GM23338 (cell line): ENCODE measurements around the gene CETN2. TPM values are rescaled to one million over a fixed set of nuclear protein-coding genes. Genes with fewer than 3 reads are reported as not detected.

ENCODE experiments used
- ATAC-seq: fragments of 200-7000 bp; cut with Tn5 transposase; 3 replicates; pipeline ENCODE4 v1.9.1; 2020
- DNase-seq: peaks from one replicate; pipeline ENCODE4 v3.0.0-alpha.2; 2015; ENCODE audit warnings: low spot score
- H2AFZ ChIP-seq: fragments of 200-600 bp; sonication (generic); 2 replicates; pipeline ENCODE4 v1.8.0; 2016; ENCODE audit warnings: antibody characterized with exemption, mild to moderate bottlenecking, moderate library complexity
- H3F3A ChIP-seq: fragments of 200-600 bp; sonication (generic); replicated peaks from 2 replicates; pipeline ENCODE4 v1.8.0; 2017; ENCODE audit warnings: antibody characterized with exemption, mixed run types, low read depth
- H3K27ac ChIP-seq: fragments of 200-600 bp; sonication (generic); 2 replicates; pipeline ENCODE4 v1.6.1; 2016; ENCODE audit warnings: low read depth
- H3K27me3 ChIP-seq: fragments of 200-600 bp; sonication (generic); 2 replicates; pipeline ENCODE4 v1.8.0; 2016; ENCODE audit warnings: mild to moderate bottlenecking, mixed run types, moderate library complexity; ENCODE audit not compliant: insufficient read depth
- H3K36me3 ChIP-seq: fragments of 200-600 bp; sonication (generic); 2 replicates; pipeline ENCODE4 v1.8.0; 2016; ENCODE audit warnings: mild to moderate bottlenecking; ENCODE audit not compliant: insufficient read depth
- H3K4me1 ChIP-seq: fragments of 200-600 bp; sonication (generic); 2 replicates; pipeline ENCODE4 v1.8.0; 2016; ENCODE audit warnings: mild to moderate bottlenecking, moderate library complexity; ENCODE audit not compliant: insufficient read depth
- H3K4me2 ChIP-seq: fragments of 200-600 bp; sonication (generic); 2 replicates; pipeline ENCODE4 v1.7.1; 2017; ENCODE audit warnings: mixed run types
- H3K4me3 ChIP-seq: fragments of 200-600 bp; sonication (generic); 2 replicates; pipeline ENCODE4 v1.6.1; 2016; ENCODE audit warnings: mixed run types
- H3K79me2 ChIP-seq: fragments of 200-600 bp; sonication (generic); replicated peaks from 2 replicates; pipeline ENCODE4 v1.8.0; 2017; ENCODE audit warnings: mild to moderate bottlenecking; ENCODE audit not compliant: insufficient read depth
- H3K9me2 ChIP-seq: fragments of 200-600 bp; sonication (generic); 2 replicates; pipeline ENCODE4 v1.8.0; 2017; ENCODE audit not compliant: insufficient read depth
- H4K20me1 ChIP-seq: fragments of 200-600 bp; sonication (generic); replicated peaks from 2 replicates; pipeline ENCODE4 v1.8.0; 2017; ENCODE audit warnings: mild to moderate bottlenecking; ENCODE audit not compliant: insufficient read depth
- H3K27ac Mint-ChIP-seq: 2 replicates; pipeline ENCODE4 v1.8.0; 2020; ENCODE audit warnings: inconsistent platforms, mild to moderate bottlenecking, moderate library complexity, mixed read lengths
- H3K27me3 Mint-ChIP-seq: 3 replicates; pipeline ENCODE4 v1.8.0; 2022; ENCODE audit warnings: low read depth, mild to moderate bottlenecking, moderate library complexity, mixed read lengths, inconsistent platforms; ENCODE audit not compliant: insufficient read depth, poor library complexity
- H3K36me3 Mint-ChIP-seq: 3 replicates; pipeline ENCODE4 v1.8.0; 2021; ENCODE audit warnings: low read depth, mild to moderate bottlenecking, inconsistent platforms, moderate library complexity, mixed read lengths
- H3K4me1 Mint-ChIP-seq: 3 replicates; pipeline ENCODE4 v1.8.0; 2020; ENCODE audit warnings: mild to moderate bottlenecking, inconsistent platforms, mixed read lengths
- H3K4me3 Mint-ChIP-seq: 3 replicates; pipeline ENCODE4 v1.8.0; 2021; ENCODE audit warnings: moderate library complexity, mild to moderate bottlenecking, inconsistent platforms, mixed read lengths
- H3K9me3 Mint-ChIP-seq: 3 replicates; pipeline ENCODE4 v1.8.0; 2020; ENCODE audit warnings: moderate library complexity, mild to moderate bottlenecking, inconsistent platforms, mixed read lengths
- CREB1 ChIP-seq: fragments of 250-450 bp; sonication (Bioruptor Pico); IDR thresholded peaks from 2 replicates; pipeline ENCODE4 v1.5.0; 2020; ENCODE audit warnings: low read depth, mild to moderate bottlenecking, moderate library complexity
- ETS1 ChIP-seq: IDR thresholded peaks from 2 replicates; pipeline ENCODE4 v1.6.1; 2016; ENCODE audit warnings: antibody characterized with exemption
- EZH2phosphoT487 ChIP-seq: fragments of 200-600 bp; sonication (generic); IDR thresholded peaks from one replicate; pipeline ENCODE4 v1.8.1; 2018; ENCODE audit warnings: antibody characterized with exemption; ENCODE audit not compliant: unreplicated experiment
- JUNB ChIP-seq: IDR thresholded peaks from one replicate; pipeline ENCODE4 v1.6.1; 2016; ENCODE audit warnings: antibody characterized with exemption; ENCODE audit not compliant: unreplicated experiment
- NANOG ChIP-seq: IDR thresholded peaks from 2 replicates; pipeline ENCODE4 v1.6.1; 2016; ENCODE audit warnings: antibody characterized with exemption, borderline replicate concordance
- STAT1 ChIP-seq: IDR thresholded peaks from one replicate; pipeline ENCODE4 v1.6.1; 2016; ENCODE audit warnings: antibody characterized with exemption; ENCODE audit not compliant: unreplicated experiment
- ZNF114 ChIP-seq: fragments of 250-450 bp; sonication (Bioruptor Pico); IDR thresholded peaks from 2 replicates; pipeline ENCODE4 v1.5.0; 2020; ENCODE audit warnings: mild to moderate bottlenecking, moderate library complexity
- ZNF331 ChIP-seq: fragments of 250-450 bp; sonication (Bioruptor Pico); IDR thresholded peaks from 2 replicates; pipeline ENCODE4 v1.5.0; 2020; ENCODE audit warnings: low read depth, mild to moderate bottlenecking, moderate library complexity
- ZNF462 ChIP-seq: fragments of 250-450 bp; sonication (Bioruptor Pico); IDR thresholded peaks from 2 replicates; pipeline ENCODE4 v1.5.0; 2020; ENCODE audit warnings: mild to moderate bottlenecking, moderate library complexity
- polyA plus RNA-seq: library from polyadenylated mRNA; unstranded; fragments of >200 nt; fragmentation: Nextera tagmentation; extraction: Ambion mirVana; gene quantifications from 2 replicates; pipeline ENCODE4 v1.2.1, GENCODE V29; 2016
- total RNA-seq: library from RNA; depleted of rRNA; stranded (reverse); fragments of >200 nt; shearing (Covaris generic); gene quantifications from 2 replicates; pipeline ENCODE4 v1.2.3, GENCODE V29; 2014

CETN2 gene
- total and polyA plus RNA-seq, 2 experiments from 2014 or later: 23.9 to 53.7 TPM

GRCh38 chrX:152850465-152850864 lies 19.9 kb upstream of the CETN2 start (continued):
- no peak for TF ChIP-seq ZNF462 (CRISPR knock-in tag)

GRCh38 chrX:152847281-152847680 lies 16.7 kb upstream of the CETN2 start:
- Mint-ChIP-seq H3K4me1 (no peaks in the 10 kb centered on the region), H3K4me3 (no peak overlapping the region), H3K27me3 (peaks cover 2% of the 10 kb centered on the region), H3K9me3 (no peaks in the 10 kb centered on the region), H3K36me3 (peaks cover 27% of the 10 kb centered on the region), H3K27ac (no peak overlapping the region)
- no peaks in the 10 kb centered on the region for H3F3A ChIP-seq
- H3K4me3 ChIP-seq: no peak overlapping the region
- no peaks in the 10 kb centered on the region; the same call in 1 of the 2 replicates for H4K20me1 ChIP-seq
- no peaks in the 10 kb centered on the region for H3K27me3 ChIP-seq
- no peaks in the 10 kb centered on the region for H3K4me1 ChIP-seq
- no peak overlapping the region for H3K27ac ChIP-seq
- ATAC-seq (no peak), DNase-seq (no peak)
- peaks cover 33% of the 10 kb centered on the region for H3K79me2 ChIP-seq
- no peaks in the 10 kb centered on the region for H3K9me2 ChIP-seq
- no peaks in the 10 kb centered on the region; the same call in 1 of the 2 replicates for H3K36me3 ChIP-seq
- no peak overlapping the region for H3K4me2 ChIP-seq
- H2AFZ ChIP-seq: no peak overlapping the region
- TF ChIP-seq NANOG (no peak), CREB1 (CRISPR knock-in tag) (no peak), ZNF114 (no peak), ZNF462 (CRISPR knock-in tag) (no peak), ETS1 (no peak), STAT1 (no peak), JUNB (no peak), EZH2phosphoT487 (no peak), ZNF331 (no peak)
